Tibial nerve (tissue), 4 donors: ENCODE data around the gene TBC1D22A. TPM values are rescaled to one million over a fixed set of nuclear protein-coding genes. Genes with fewer than 3 reads are reported as not detected.
A peak's percentile ranks its signal among the peaks of the same experiment; 100 is the strongest.

Experiments used
- DNase-seq, 2 donors: peaks; one replicate each; pipeline ENCODE4 v3.0.0-alpha.2; 2019; ENCODE audit warnings: low spot score in 2 of 2
- H3K27ac ChIP-seq, 4 donors: fragments of 200-600 bp; sonication (generic) in 3 of 4; one replicate each; pipeline ENCODE4 v1.5.1; 2017 to 2019; ENCODE audit warnings: mild to moderate bottlenecking in 1 of 4
- H3K27me3 ChIP-seq, 2 donors: fragments of 200-600 bp; sonication (generic) in 1 of 2; one replicate each; pipeline versions ENCODE4 v1.5.1 to v1.6.0; 2017 to 2019
- H3K36me3 ChIP-seq, 3 donors: fragments of 200-600 bp; sonication (generic); one replicate each; pipeline ENCODE4 v1.5.1; 2018 to 2019
- H3K4me1 ChIP-seq, 4 donors: fragments of 200-600 bp; sonication (generic) in 3 of 4; one replicate each; pipeline ENCODE4 v1.5.1; 2017 to 2019
- H3K4me3 ChIP-seq, 4 donors: fragments of 200-600 bp; sonication (generic) in 3 of 4; one replicate each; pipeline ENCODE4 v1.5.1; 2017 to 2019; ENCODE audit warnings: mild to moderate bottlenecking in 1 of 4, moderate library complexity in 1 of 4
- H3K9me3 ChIP-seq, 4 donors: fragments of 200-600 bp; sonication (generic) in 3 of 4; one replicate each; pipeline ENCODE4 v1.5.1; 2017 to 2019
- EP300 ChIP-seq, 2 donors: sonication (generic); formaldehyde crosslinking; IDR thresholded peaks; one replicate each; pipeline ENCODE4 v1.6.1; 2017; ENCODE audit warnings: antibody characterized with exemption in 2 of 2, mild to moderate bottlenecking in 1 of 2
- POLR2A ChIP-seq, 2 donors: fragments of 450-650 bp; IDR thresholded peaks; one replicate each; pipeline ENCODE4 v1.6.1; 2017; ENCODE audit warnings: antibody characterized with exemption in 2 of 2, mild to moderate bottlenecking in 2 of 2, moderate library complexity in 2 of 2
- WGBS, 2 donors: methylation state at CpG; one replicate each; pipeline ENCODE4 v1.1.5; 2018; 5-methylcytosine and 5-hydroxymethylcytosine counted together
- total RNA-seq, 4 donors: library from RNA; depleted of rRNA; stranded (reverse); fragments of >200 nt; gene quantifications; one replicate each; pipeline ENCODE4 v1.1.0, GENCODE V29; 2016
- TF ChIP-seq, protein P1 (sequence below), 5 experiments: fragments of 200-600 bp in 3 of 5; fragments of 450-650 bp in 2 of 5; sonication (generic) in 3 of 5; IDR thresholded peaks; one replicate each; pipeline ENCODE4 v1.5.1; 2016 to 2019; ENCODE audit warnings: antibody characterized with exemption in 5 of 5, mild to moderate bottlenecking in 3 of 5, moderate library complexity in 2 of 5

The TBC1D22A gene
- total RNA-seq, 4 donors from 2014 or later, result 27.3 to 35.4 (median 29.3) TPM

DNA sequence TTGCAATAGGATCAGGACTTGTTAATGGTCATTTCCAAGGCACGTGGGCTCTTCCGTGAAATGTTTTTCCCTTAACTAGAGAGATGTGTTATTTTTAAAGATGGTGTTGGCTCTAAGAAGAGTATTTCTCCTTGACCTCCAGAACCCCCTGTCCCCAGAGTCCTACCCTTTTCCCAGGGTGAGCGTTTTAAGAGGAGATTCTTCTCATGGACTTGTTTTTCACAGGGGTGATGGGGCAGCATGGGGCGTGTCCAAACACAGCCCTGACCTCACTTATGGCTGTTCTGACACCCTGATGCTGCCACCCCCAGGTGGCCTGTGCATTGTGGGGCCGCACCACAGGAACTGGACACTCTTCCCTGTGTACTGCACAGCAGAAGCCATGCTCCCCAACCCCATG, 335.7 kb downstream of the TBC1D22A start:
- H3K36me3 ChIP-seq, result peaks cover 0 to 5% (median 0%) of the 10 kb centered on the region in 3 donors
- no peaks in the 10 kb centered on the region for H3K9me3 ChIP-seq
- no peaks in the 10 kb centered on the region for H3K27me3 ChIP-seq
- WGBS, 2 donors, result 58 to 65% methylated on average over 5 of the region's 5 CpGs
- TF ChIP-seq EP300 (IDR thresholded peaks at IDR 0.05) (peak in 1 of 2 donors; percentile 17), POLR2A (IDR thresholded peaks at IDR 0.05) (no peak)
- TF ChIP-seq, protein P1, sequence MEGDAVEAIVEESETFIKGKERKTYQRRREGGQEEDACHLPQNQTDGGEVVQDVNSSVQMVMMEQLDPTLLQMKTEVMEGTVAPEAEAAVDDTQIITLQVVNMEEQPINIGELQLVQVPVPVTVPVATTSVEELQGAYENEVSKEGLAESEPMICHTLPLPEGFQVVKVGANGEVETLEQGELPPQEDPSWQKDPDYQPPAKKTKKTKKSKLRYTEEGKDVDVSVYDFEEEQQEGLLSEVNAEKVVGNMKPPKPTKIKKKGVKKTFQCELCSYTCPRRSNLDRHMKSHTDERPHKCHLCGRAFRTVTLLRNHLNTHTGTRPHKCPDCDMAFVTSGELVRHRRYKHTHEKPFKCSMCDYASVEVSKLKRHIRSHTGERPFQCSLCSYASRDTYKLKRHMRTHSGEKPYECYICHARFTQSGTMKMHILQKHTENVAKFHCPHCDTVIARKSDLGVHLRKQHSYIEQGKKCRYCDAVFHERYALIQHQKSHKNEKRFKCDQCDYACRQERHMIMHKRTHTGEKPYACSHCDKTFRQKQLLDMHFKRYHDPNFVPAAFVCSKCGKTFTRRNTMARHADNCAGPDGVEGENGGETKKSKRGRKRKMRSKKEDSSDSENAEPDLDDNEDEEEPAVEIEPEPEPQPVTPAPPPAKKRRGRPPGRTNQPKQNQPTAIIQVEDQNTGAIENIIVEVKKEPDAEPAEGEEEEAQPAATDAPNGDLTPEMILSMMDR (IDR thresholded peaks at IDR 0.05), result no peak
- H3K4me1 ChIP-seq, result peaks cover 0 to 9% (median 0%) of the 10 kb centered on the region in 4 donors
- no peak overlapping the region for H3K4me3 ChIP-seq
- no peak overlapping the region for H3K27ac ChIP-seq
- peak in 1 of 2 donors; percentile 46 for DNase-seq

- Histone ChIP-seq H3K4me3 (no peak overlapping the region), H3K27me3 (no peaks in the 10 kb centered on the region), H3K4me1 (peaks cover 0 to 9% (median 0%) of the 10 kb centered on the region in 4 donors), H3K27ac (no peak overlapping the region), H3K9me3 (no peaks in the 10 kb centered on the region), H3K36me3 (peaks cover 0 to 5% (median 0%) of the 10 kb centered on the region in 3 donors)
- TF ChIP-seq POLR2A (IDR thresholded peaks at IDR 0.05) (no peak), EP300 (IDR thresholded peaks at IDR 0.05) (no peak)
- TF ChIP-seq, protein P1 (IDR thresholded peaks at IDR 0.05), result no peak
- no peak for DNase-seq
- 73 to 81% methylated on average over 5 to 8 of the region's 11 CpGs for WGBS, 2 donors
Observed at GRCh38 chr22:47098554-47098953, 336.1 kb downstream of the TBC1D22A start.

DNA sequence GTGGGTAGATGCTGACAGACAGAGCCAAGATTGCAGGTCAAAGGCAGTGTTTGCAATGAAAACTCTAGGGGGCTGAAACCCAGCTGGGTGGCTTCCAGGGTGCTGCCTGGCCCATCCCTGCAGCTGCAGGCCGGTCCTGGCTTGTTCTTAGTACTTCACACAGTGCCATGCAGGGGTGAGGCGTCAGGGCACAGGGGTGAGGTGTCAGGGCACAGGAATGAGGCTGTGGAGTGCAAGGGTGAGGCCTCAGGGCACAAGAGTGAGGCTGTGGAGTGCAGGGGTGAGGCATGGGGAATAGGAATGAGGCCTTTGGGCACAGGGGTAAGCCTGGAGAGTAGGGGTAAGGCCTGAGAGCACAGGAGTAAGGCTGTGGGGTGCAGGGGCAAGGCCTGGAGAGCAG, 337.6 kb downstream of the TBC1D22A start:
- H3K9me3 ChIP-seq, result no peaks in the 10 kb centered on the region
- H3K36me3 ChIP-seq, result peaks cover 0 to 5% (median 0%) of the 10 kb centered on the region in 3 donors
- no peak for DNase-seq
- whole genome bisulfite sequencing, 2 donors, result 66 to 71% methylated on average over 2 of the region's 2 CpGs
- peaks cover 0 to 9% (median 0%) of the 10 kb centered on the region in 4 donors for H3K4me1 ChIP-seq
- H3K27ac ChIP-seq, result no peak overlapping the region
- no peaks in the 10 kb centered on the region for H3K27me3 ChIP-seq
- no peak overlapping the region for H3K4me3 ChIP-seq
- TF ChIP-seq, protein P1 (IDR thresholded peaks at IDR 0.05), result no peak
- TF ChIP-seq EP300 (IDR thresholded peaks at IDR 0.05), result no peak
- TF ChIP-seq POLR2A (IDR thresholded peaks at IDR 0.05), result no peak

- Histone ChIP-seq H3K27me3 (no peaks in the 10 kb centered on the region), H3K27ac (no peak overlapping the region), H3K4me1 (peaks cover 0 to 9% (median 0%) of the 10 kb centered on the region in 4 donors), H3K9me3 (no peaks in the 10 kb centered on the region), H3K36me3 (peaks cover 0 to 5% (median 0%) of the 10 kb centered on the region in 3 donors), H3K4me3 (no peak overlapping the region)
- WGBS, 2 donors, result 79 to 81% methylated on average over 15 of the region's 15 CpGs
- DNase-seq, result no peak
- TF ChIP-seq, protein P1 (IDR thresholded peaks at IDR 0.05), result no peak
- TF ChIP-seq EP300 (IDR thresholded peaks at IDR 0.05) (no peak), POLR2A (IDR thresholded peaks at IDR 0.05) (no peak)
Observed at GRCh38 chr22:47100646-47101200, 338.3 kb downstream of the TBC1D22A start.

DNA sequence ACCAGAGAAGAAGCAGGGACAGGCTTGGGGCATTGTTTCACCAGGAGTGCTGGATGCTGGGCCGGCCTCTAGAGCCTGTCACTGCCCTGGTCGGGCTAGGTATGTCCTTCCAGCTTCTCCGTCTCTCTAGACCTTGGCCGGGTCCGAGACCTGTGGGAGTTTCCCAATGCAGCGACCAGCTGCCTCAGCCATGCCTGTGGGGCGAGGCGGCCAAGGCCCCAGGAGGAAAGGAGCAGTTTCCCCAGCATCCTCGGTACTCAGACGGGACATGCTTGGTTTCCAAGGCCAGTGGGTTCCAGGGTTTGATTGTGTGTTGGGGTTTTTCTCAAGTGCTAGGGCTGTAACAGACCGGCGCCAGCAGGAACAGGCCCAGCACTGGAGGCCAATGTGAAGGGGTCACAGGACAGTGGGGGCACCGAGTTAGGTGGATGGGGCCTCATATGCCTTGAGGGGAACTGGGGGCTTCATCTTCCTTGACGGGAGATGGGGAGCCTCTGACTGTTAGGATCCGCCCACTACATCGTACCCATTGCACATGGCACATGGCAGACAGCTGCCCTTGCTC, 339.0 kb downstream of the TBC1D22A start:
- no peak for DNase-seq
- no peaks in the 10 kb centered on the region for H3K27me3 ChIP-seq
- WGBS, 2 donors, result 92 to 97% methylated on average over 13 to 15 of the region's 16 CpGs
- H3K27ac ChIP-seq, result no peak overlapping the region
- peaks cover 0 to 5% (median 0%) of the 10 kb centered on the region in 3 donors for H3K36me3 ChIP-seq
- H3K4me3 ChIP-seq, result no peak overlapping the region
- H3K4me1 ChIP-seq, result peaks cover 0 to 9% (median 0%) of the 10 kb centered on the region in 4 donors
- peaks cover 0 to 4% (median 0%) of the 10 kb centered on the region in 4 donors for H3K9me3 ChIP-seq
- TF ChIP-seq POLR2A (IDR thresholded peaks at IDR 0.05), result no peak
- TF ChIP-seq EP300 (IDR thresholded peaks at IDR 0.05), result no peak
- TF ChIP-seq, protein P1 (IDR thresholded peaks at IDR 0.05), result no peak
